Kidney capillary endothelial cell (primary cell): ENCODE data around the gene HAPLN2.
"Not testable (repeated sequence)": the region's sequence is repeated elsewhere in the genome, so short reads cannot be mapped to it uniquely, and the experiment has no call there.

Source experiments
- DNase-seq: peaks from one replicate; pipeline ENCODE4 v3.0.0-alpha.2; 2018; ENCODE audit warnings: low spot score

HAPLN2 gene

DNA sequence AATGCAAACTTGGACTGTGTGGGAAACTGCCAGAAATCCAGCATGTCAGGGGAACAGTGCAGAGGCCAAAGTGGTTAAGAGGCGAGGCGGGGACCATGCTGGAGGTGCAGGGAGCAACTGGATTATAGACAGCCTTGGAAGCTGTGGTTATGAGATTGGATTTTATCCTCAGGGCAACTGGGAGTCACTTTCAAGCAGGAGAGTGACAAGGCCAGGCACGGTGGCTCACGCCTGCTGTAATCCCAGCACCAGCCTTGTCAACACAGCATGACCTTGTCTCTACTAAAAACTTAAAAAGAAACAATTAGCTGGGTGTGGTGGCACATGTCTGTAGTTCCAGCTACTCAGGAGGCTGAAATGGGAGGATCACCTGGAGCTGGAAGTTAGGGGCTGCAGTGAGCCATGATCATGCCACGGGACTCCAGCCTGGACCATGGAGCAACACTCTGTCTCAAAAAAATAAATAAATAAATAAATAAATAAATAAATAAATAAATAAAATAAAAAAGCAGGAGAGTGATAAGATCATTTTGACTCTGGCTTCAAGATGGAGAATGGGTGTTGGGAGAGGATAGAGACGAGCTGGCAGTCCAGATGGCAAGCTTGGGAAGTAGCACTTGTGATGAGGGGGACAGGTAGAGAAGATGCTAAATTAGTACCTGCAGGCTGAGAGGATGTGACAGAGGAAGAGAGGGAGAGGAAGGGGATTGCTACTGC is 3.5 kb downstream of the HAPLN2 start:
- no peak for DNase-seq

DNA sequence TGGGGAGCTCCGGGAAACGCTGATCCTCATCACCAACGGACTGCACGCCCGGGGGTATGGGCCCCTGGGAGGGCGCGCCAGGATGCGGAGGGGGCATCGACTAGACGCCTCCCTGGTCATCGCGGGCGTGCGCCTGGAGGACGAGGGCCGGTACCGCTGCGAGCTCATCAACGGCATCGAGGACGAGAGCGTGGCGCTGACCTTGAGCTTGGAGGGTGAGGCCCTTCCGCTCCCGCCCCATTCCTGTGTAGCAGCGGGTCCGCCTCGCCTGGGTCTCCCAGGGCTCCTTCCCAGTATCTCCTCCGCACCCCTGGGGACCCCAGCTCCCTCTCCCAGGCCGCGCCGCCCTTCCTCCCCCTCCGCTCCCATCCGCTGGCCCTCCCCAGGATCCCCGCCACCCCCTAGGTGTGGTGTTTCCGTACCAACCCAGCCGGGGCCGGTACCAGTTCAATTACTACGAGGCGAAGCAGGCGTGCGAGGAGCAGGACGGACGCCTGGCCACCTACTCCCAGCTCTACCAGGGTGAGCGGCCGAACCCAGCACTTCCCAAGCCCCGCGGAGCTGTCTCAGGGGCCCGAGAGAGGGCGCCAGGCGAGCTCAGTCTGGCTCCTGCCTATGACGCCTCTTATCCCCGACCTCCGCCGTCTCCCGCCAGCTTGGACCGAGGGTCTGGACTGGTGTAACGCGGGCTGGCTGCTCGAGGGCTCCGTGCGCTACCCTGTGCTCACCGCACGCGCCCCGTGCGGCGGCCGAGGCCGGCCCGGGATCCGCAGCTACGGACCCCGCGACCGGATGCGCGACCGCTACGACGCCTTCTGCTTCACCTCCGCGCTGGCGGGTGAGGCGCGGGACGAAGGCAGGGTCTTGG is 5.0 kb downstream of the HAPLN2 start:
- peak; percentile 45 for DNase-seq

DNA sequence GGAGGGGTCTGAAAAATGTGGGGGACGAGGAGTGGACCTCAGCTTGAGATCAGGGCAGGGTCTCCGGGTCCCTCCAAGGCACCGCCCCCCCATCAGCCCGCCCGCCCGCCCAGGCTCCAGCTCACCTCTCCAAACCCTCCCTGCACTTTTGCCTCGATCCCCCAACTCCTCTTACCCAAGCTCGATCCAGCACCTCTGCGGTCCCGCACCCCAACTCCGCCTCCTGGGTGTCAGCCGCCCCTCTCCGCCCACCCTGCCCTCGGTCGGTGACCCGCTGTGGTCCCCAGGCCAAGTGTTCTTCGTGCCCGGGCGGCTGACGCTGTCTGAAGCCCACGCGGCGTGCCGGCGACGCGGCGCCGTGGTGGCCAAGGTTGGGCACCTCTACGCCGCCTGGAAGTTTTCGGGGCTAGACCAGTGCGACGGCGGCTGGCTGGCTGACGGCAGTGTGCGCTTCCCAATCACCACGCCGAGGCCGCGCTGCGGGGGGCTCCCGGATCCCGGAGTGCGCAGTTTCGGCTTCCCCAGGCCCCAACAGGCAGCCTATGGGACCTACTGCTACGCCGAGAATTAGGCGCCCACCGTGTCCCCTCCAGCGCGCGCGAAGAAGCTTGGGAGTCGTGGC is 5.7 kb downstream of the HAPLN2 start:
- DNase-seq, result no peak

DNA sequence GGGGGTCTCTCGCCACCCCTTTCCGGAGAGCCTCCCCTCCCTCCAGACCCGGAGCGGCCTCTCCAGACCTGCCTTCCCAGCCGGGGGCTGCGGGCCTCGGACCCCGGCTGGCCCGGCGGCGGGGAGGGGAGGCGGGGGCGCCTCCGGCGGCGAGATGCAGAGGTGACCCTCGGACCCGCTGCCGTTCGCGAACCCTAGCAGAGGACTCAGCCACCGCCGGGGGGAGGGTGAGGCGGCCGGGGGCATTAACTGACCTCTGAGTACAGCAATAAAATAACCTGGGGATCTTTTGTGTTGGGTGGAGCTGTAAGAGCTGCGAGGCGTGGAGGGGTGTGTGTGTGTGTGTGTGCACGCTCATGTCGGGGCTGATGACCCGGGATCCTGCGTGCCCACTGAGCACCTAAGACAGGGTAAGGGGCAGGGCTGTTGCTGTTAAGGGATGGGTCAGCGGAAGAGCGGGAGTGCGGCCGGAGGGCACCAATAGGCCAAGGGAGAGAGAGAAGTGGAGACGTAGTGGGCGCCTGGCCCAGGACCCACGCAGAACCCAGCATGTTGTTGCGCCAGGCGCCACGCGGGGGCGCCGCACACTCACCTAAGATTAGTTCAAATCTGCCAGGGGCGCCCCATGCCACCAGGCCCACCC is 6.3 kb downstream of the HAPLN2 start:
- no peak for DNase-seq

DNA sequence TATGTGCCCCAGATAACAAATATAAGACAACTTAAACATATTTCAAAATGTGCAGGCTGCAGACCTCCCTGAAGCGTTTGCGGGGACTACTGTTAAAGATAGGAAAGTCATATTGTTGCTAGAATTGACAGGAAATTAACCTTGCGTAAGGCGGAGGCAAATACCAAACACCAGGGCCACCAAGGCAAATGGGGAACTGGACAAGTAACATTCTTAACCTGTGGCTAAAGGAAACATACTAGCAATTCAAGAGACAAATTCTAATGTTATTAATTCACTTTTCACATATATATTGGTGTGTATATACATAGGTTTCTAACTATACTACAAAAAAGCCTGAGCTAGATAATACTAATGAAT is 6.8 kb downstream of the HAPLN2 start:
- DNase-seq, result no peak

DNA sequence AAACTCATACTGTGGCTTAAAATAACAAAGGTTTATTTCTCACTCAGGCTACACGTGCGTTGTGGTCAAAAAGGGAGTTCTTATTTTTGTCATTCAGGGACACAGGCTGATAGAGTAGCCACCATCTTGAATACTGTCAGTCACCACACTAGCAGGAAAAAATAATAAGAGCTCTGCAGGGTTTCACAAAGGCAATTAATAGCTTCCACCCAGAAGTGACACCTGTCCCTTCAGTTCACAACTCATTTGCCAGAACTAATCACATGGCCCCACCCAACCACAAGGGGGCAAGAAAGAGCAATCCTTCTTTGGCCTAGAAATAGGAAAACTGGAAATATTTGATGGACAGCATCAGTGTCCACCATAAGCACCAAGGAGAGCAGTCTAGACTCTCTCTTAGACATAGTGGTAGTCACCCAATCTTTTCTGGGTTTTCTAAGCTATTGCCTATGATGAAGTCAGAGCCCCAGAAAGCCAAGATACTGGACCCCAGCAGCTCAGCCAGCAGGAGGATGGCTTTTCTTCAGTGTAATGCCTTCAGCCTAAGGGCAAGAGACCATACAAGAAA is 8.2 kb downstream of the HAPLN2 start:
- DNase-seq, result peak; percentile 60

DNA sequence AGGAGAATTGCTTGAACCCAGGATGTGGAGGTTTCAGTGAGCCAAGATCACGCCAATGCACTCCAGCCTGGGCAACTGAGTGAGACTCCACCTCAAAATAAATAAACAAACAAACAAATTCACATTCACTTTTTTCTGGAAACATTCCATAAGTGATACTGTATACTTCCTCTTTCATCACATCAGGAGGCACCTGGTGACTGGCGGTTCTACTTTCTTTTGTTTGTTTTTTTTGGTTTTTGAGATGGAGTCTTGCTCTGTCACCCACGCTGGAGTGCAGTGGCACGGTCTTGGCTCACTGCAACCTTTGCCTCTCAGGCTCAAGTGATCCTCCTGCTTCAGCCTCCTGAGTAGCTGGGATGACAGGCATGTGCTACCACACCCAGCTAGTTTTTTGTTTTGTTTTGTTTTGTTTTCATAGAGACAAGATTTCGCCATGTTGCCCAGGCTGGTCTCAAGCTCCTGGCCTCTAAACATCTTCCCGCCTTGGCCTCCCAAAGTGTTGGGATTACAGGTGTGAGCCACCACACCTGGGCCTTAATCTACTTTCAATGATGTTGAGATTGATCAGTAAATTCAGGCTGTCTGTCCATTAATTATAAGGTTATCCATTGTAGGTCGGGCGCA is 10.7 kb downstream of the HAPLN2 start:
- DNase-seq, result no peak

DNA sequence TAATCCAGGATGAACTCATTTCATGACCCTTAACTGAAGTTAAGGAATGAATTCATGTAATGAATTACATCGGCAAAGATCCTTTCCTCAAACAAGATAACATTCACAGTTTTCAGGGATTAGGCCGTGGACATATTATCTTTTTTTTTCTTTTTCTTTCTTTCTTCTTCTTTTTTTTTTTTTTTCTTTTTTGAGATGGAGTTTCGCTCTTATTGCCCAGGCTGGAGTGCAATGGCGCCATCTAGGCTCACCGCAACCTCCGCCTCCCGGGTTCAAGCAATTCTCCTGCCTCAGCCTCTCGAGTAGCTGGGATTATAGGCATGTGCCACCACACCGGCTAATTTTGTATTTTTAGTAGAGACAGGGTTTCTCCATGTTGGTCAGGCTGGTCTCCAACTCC is 11.9 kb downstream of the HAPLN2 start:
- not testable (repeated sequence) for DNase-seq

DNA sequence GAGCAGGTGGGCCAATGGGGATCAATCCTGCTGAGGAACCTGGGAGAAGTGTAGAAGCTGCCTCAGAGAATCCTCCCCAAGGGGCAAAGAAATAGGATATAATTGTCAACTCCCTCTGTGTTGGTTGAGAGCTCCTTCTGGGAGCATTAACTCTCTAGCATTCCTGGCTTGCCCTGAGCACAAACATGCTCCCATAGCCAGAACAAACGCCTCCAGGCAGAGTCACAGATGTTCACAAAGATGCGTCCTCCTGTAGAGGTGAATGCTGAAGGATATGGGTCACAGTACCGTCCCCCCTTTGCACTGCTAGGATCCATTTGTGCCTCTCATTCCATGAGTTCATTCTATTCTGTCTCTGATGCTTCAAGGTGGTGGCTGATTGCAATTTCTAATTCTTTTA is 13.1 kb downstream of the HAPLN2 start:
- no peak for DNase-seq

DNA sequence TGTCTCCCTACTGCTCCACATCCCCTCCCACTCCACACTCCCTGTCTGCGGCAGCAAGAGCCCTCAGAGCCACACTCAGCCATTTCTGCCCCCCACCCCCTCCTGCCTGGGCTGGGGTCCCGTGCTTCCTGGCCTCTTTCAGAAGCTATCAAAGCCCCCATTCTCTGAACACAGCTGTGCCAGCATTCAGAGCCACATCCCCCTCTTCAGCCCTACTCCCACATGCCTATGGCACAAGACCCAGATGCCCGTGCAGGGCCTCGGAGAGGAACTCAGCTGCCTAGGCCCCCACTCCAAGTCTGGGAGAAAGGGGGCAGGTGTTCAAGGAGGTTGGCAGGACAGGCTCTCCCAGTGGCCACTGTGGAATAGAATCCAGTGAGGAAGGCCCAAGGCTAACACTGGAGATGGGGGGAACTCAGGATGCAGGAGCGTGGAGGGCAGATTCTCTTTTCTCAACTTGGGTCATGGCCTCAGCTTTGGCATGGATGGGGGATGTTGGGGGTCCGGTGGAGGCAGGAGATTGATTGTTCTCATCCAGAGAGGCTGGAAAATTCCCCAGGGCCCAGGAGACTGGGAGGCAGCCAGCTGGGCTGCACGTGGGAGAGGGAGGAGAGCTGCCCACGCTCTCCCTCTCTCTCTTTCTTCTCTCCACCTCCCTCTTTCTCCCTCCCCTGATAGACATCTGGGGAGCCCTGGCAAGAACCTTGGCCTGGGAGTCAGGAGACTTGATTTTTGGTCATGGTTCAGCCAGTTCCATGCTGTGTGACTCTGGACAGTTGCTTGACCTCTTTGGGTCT is 19.2 kb downstream of the HAPLN2 start:
- DNase-seq, result no peak

DNA sequence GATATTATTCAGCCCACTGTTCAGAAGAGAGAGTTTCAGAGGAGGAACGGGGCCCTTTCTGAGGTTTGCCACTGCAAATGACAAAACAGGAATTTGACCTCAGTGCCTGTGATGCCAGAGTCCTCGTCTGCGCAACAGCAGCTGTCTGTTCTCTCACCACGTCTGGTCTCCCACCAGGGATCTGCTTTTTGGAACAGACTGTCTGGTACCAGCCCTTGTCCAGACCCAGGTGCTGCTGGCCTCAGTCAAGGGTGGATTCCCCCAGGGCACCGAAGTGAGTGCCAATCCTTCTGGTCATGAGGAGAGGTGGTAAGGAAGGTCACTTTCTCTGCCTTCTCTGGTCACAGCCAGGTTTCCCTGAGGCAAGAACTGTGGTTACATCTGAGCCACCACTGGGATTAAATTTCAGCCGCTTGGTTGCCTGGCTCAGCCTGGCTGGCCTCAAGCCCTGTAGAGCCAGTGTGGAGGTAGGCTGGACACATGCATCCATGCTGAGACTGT is 20.4 kb downstream of the HAPLN2 start:
- DNase-seq, result no peak

DNA sequence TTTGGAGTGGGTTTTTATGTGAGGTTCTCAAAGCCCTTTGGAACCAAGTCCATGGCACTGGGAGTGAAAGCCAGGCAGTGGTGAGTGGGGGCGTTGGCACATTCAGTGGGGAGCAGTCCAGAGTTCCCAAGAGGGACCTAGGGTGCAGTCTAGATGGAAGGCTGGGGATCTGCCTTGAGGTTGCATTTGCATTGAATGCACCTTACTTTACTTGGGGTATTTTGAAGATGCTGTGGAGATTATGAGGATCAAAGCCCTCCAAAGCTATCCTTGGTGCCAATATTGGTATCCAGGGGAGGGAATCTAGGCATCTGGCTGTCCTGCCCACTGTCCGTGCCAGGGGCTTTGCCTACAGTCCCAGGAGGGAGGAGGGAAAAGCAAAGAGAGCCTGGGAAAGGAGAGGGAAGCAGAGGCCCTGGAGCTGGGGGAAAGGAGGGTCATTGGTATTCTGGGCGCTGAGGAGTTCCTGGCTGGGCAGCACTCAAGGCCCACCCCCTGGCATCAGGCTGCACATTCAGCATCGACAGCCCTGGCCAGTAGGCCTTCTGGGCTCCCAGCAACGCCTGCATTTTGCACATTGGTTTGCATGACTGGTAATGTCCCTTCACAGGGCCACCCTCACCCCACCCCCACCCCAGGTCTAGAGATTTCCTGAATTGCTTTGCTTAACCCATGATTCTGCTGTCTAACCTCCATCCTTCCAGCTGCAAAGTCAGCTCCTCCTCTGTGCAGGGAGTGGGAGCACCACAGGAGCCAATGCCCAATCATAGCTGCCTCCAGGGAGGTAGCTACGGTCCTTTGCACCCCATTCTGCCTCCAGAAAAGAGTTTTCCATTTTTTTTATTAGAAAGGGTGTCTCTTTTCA is 21.9 kb downstream of the HAPLN2 start:
- DNase-seq, result no peak

DNA sequence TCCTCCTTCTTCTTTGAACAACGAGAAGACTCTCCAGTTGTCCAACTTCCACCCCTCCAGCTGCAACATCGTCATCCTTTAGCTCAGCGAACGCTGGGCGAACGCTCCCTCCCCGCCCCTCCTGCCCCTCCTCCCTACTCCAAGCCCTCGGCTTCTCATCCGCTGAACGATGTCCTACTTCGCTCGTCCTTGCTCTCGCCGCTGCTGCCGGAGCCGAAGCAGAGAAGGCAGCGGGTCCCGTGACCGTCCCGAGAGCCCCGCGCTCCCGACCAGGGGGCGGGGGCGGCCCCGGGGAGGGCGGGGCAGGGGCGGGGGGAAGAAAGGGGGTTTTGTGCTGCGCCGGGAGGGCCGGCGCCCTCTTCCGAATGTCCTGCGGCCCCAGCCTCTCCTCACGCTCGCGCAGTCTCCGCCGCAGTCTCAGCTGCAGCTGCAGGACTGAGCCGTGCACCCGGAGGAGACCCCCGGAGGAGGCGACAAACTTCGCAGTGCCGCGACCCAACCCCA is 22.6 kb downstream of the HAPLN2 start, which contains the start of gene BCAN:
TSS of gene BCAN (plus strand) at position 357 of the 504 bp plus-strand sequence. CDS start 3,938 bp downstream, outside the sequence.
- no peak for DNase-seq

DNA sequence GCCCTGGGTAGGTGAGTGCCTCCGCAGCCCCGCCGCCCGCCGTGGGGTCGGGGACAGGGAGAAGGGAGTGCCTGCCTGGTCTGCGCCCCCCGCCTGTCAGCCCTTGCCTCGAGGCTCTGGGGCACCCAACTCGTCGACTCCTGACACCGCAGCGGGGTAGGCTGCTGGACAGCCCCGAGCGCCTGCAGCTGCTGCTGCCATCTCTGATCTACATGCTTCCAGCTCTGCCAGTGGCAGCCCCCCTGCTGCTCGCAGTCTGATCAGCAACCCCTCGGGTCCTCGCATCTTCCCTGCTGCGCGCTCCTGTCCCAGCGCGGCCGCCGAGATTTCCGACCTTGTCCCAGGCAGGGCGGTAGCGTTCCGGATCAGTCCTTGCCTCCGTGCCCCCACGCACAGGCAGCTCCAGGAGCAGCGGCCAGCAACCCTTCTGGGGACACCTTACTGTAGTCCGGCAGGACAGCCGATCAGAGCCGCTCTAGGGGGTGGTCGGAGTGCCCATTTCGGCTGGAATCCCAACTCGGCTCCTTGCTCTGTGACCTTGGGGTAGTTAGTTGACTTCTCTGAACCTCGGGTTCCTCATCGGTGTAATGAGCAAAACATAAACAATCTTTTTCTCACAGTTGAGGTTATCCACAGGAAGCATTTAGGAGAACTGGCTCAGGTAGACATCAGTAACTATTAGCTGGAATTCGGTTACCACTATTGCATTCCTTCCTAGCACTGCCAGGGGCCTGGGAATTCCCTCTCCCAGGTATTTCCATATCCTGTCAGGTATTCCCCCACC is 23.2 kb downstream of the HAPLN2 start:
- no peak for DNase-seq

DNA sequence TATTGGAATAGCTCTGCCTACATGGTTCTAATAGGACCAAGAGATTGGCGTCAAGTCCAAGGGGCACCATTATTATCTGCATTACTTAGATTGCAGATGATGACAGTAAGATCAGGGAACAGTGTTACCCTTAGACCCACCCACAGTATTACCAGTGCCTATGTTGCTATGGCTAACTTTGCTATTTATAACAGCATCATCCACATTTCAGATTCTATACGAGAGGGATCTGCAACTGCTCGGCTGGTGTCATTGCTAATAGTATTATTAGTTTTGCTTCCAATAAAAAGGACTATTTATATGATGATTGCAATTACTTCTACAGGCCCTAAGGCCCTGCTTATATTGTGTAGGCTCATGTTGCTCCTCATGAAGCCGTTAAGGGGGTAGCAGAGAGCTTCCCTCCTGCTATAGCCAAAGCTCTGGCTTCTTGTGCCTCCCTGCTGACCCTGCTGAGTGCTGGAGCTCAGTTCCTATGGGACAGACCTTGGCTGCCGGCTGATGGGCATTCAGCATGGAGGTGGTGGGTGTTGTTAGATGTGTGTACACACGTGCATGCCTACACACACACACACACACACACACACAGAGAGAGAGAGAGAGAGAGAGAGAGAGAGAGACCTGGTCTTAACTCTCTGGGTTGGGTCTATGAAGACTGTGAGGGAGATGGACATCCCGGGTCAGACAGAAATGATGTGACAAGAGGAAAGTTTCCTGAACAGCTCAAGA is 24.0 kb downstream of the HAPLN2 start:
- DNase-seq, result no peak

DNA sequence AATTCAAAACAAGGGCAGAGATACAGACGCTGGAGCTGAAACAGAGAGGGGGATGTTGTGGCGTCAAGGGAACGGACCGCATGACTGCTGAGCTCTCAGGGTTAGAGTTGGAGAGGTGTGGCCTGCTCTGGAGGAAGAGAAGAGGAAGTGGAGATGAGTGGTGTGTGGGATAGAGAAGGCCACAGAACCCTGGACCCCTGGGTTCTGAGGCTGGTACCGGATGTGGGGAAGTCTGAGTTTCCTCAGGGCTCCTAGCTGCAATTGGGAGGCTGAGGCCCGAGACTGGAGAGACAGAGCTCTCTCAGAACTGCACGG is 24.5 kb downstream of the HAPLN2 start:
- no peak for DNase-seq

DNA sequence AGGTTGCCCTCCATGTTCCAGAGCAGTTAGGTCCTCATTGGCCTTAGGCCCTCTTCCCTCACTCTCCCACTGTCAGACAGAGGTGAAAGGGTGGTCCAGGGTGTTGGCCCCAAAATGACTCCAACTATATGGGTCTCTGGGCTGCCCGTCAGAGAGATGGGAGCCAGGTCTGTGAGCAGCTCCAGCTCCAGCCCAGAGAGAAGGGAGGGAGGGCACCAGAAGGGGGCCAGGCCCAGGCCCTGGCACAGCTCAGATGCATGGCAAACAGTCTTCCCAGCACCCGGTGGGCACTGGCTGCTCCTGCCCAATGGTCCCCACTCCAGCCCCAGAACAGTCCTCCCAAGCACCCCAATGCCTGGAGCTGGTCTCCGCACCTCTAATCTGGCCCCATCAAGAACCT is 24.9 kb downstream of the HAPLN2 start:
- DNase-seq, result no peak

DNA sequence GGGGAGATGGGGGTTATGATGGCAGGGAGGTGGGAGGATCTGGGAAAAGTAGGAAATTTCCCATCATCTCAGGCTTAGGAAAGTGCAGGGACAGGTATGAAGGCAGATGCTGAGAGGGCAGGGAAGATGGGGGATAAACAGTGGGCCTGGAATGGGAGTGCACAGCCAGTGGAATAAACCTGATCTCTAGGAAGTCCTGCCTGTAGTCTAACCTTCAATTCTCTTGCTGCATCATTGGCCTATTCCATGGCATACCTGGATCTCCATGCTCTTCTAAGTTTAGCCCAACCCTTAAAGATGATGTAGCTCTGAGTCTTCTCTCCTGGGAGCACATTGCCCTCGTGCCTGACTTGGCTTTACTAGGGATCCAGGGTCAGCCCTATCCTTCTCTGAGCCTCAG is 25.4 kb downstream of the HAPLN2 start:
- no peak for DNase-seq
